ENCODE data around the gene SESN1.

The SESN1 gene

GRCh38 chr6:108969776-108970175 is 124.9 kb downstream of the SESN1 start:
- H3K27ac ChIP-seq, result no peak overlapping the region

GRCh38 chr6:108968325-108969316 is 126.0 kb downstream of the SESN1 start:
- H3K27ac ChIP-seq, result no peak overlapping the region
- TF ChIP-seq ZFX (IDR thresholded peaks at IDR 0.05; ENCODE audit: borderline replicate concordance), result no peak
- TF ChIP-seq, protein P1, sequence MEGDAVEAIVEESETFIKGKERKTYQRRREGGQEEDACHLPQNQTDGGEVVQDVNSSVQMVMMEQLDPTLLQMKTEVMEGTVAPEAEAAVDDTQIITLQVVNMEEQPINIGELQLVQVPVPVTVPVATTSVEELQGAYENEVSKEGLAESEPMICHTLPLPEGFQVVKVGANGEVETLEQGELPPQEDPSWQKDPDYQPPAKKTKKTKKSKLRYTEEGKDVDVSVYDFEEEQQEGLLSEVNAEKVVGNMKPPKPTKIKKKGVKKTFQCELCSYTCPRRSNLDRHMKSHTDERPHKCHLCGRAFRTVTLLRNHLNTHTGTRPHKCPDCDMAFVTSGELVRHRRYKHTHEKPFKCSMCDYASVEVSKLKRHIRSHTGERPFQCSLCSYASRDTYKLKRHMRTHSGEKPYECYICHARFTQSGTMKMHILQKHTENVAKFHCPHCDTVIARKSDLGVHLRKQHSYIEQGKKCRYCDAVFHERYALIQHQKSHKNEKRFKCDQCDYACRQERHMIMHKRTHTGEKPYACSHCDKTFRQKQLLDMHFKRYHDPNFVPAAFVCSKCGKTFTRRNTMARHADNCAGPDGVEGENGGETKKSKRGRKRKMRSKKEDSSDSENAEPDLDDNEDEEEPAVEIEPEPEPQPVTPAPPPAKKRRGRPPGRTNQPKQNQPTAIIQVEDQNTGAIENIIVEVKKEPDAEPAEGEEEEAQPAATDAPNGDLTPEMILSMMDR (IDR thresholded peaks at IDR 0.05), result no peak

More at GRCh38 chr6:108969776-108970175, 124.9 kb downstream of the SESN1 start:
- no peak for TF ChIP-seq ZFX (IDR thresholded peaks at IDR 0.05; ENCODE audit: borderline replicate concordance)
- TF ChIP-seq, protein P1 (IDR thresholded peaks at IDR 0.05), result no peak

DNA sequence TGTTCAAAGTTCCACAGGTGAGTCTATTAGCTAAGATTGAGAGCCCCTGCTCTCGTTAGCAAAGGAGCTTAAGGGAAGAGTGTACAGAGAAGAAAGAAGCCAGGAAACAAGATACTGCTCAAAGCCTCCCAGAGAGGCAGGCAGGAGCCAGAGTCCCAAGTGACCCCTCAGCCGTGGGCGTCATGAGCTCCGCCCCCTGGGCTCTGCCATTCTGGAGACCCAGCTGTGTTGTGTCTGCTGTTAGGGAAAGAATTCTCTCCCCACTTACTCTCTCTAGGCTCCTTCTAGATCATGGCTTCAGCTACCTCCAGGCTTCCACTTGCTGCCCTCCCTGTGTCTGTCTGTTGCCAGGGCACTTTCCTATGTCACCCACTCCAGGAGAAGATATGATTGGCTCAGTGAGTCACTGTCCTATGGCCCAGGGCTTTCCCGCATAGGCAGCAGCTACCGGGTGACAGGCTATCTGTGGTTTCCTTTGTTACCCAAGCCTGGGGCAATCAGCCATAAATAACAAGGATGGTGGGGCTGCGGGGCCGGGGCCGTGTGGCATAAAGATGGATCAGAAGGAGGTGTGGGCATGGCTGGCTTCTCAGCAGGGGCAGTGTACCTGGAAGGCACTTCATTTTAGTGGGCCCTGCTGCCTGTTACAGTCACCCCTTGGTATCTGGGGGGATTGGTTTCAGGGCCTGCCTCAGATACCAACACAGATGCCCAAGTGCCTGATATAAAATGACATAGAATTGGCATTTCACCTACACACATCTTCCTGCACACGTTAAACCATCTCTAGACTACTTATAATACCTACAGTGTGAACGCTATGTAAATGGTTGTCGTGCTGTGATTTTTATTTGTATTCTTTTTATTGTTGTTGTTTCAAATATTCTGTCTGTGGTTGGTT is 127.5 kb downstream of the SESN1 start:
- TF ChIP-seq, protein P1 (IDR thresholded peaks at IDR 0.05), result no peak
- TF ChIP-seq ZFX (IDR thresholded peaks at IDR 0.05; ENCODE audit: borderline replicate concordance), result no peak
- no peak overlapping the region for H3K27ac ChIP-seq

GRCh38 chr6:108966251-108966650 is 128.4 kb downstream of the SESN1 start:
- H3K27ac ChIP-seq, result no peak overlapping the region
- TF ChIP-seq, protein P1 (IDR thresholded peaks at IDR 0.05), result no peak
- TF ChIP-seq ZFX (IDR thresholded peaks at IDR 0.05; ENCODE audit: borderline replicate concordance), result no peak

DNA sequence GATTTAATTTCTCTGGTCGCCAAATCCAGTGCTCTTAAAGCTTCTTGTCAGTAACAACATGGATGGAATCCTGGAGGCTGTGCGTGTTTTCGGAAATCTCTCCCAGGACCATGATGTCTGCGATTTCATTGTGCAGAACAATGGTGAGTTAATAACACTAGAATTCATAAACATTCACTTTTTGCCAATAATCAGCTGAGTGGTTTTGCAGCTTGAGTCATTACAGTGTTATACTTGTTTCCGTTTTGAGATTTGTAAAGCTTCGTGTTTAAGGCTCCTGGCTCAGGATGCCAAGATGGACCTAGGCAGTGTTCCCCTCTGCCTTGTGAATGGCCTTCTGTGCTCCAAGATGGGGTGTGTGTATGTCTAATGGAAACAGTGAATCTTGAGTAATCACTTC is 132.7 kb downstream of the SESN1 start:
- H3K27ac ChIP-seq, result no peak overlapping the region
- TF ChIP-seq ZFX (IDR thresholded peaks at IDR 0.05; ENCODE audit: borderline replicate concordance), result no peak
- TF ChIP-seq, protein P1 (IDR thresholded peaks at IDR 0.05), result no peak

DNA sequence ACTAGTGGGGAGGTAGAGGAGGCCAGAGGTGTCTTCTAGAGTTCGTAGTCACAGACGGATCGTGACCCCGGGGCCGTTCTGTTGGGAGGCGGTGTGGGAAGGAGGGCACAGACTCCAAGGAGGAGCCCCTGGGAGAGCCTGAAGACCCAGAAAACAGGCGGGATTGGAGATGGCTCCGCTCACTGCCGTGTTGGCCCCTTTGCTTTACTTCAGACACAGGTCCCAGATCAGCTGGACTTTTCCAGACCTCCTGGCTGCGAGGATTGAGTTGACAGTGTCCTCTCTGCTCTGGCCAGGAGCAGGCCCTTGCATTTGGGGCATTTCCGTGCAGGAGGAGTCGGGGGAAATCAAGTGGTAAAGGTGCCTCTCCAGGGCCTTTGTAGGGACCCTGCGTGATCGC is 133.6 kb downstream of the SESN1 start:
- no peak for TF ChIP-seq ZFX (IDR thresholded peaks at IDR 0.05; ENCODE audit: borderline replicate concordance)
- TF ChIP-seq, protein P1 (IDR thresholded peaks at IDR 0.05), result no peak
- no peak overlapping the region for H3K27ac ChIP-seq
